CD14-positive monocyte (primary cell): ENCODE measurements around the gene PPP4R3A. TPM values are rescaled to one million over a fixed set of nuclear protein-coding genes. Genes with fewer than 3 reads are reported as not detected.

ENCODE experiments used
- DNase-seq, 3 donors: peaks; one replicate each; pipeline ENCODE4 v3.0.0-alpha.2; 2011 to 2022
- H2AFZ ChIP-seq: 2 replicates; pipeline ENCODE4 v1.6.0; 2012; ENCODE audit warnings: mild to moderate bottlenecking, low read depth, low read length, inconsistent platforms; ENCODE audit not compliant: insufficient read depth, poor library complexity, severe bottlenecking
- H3K27ac ChIP-seq, 2 donors: 1 replicate in 1 of 2; 2 replicates in 1 of 2; pipeline ENCODE4 v1.5.1; 2012 to 2013; ENCODE audit warnings: low read length in 2 of 2, control low read depth in 1 of 2, inconsistent platforms in 1 of 2, low read depth in 1 of 2, mild to moderate bottlenecking in 1 of 2
- H3K27me3 ChIP-seq, 2 donors: one replicate each; pipeline versions ENCODE4 v1.6.0 to v1.6.1; 2011 to 2013; ENCODE audit warnings: low read length in 2 of 2; ENCODE audit not compliant: control insufficient read depth in 2 of 2, insufficient read depth in 2 of 2
- H3K36me3 ChIP-seq, 2 donors: replicated peaks in 1 of 2; 1 replicate in 1 of 2; 2 replicates in 1 of 2; pipeline versions ENCODE4 v1.5.1 to v1.6.1; 2012 to 2013; ENCODE audit warnings: low read length in 2 of 2, control low read depth in 1 of 2, inconsistent platforms in 1 of 2, mild to moderate bottlenecking in 1 of 2; ENCODE audit not compliant: insufficient read depth in 2 of 2, control insufficient read depth in 1 of 2
- H3K4me1 ChIP-seq, 2 donors: 1 replicate in 1 of 2; 2 replicates in 1 of 2; pipeline versions ENCODE4 v1.5.1 to v1.6.1; 2012 to 2013; ENCODE audit warnings: low read length in 2 of 2, control low read depth in 1 of 2, inconsistent platforms in 1 of 2, mild to moderate bottlenecking in 1 of 2, moderate library complexity in 1 of 2; ENCODE audit not compliant: insufficient read depth in 2 of 2, control insufficient read depth in 1 of 2
- H3K4me2 ChIP-seq: replicated peaks from 2 replicates; pipeline ENCODE3; 2012; ENCODE audit warnings: low read length, moderate library complexity, mild to moderate bottlenecking; ENCODE audit not compliant: poor library complexity, severe bottlenecking; ENCODE audit errors: extremely low read depth
- H3K4me3 ChIP-seq, 3 experiments: fragments of 200-600 bp in 1 of 3; sonication (generic) in 1 of 3; replicated peaks in 1 of 3; 1 replicate in 2 of 3; 2 replicates in 1 of 3; pipeline ENCODE4 v1.5.1; 2011 to 2013; ENCODE audit warnings: low read length in 3 of 3, mild to moderate bottlenecking in 3 of 3, control low read depth in 2 of 3, low read depth in 2 of 3, inconsistent platforms in 1 of 3, moderate library complexity in 1 of 3
- H3K79me2 ChIP-seq: 2 replicates; pipeline ENCODE4 v1.6.0; 2012; ENCODE audit warnings: mild to moderate bottlenecking, control low read depth, inconsistent platforms, low read length, moderate library complexity; ENCODE audit not compliant: insufficient read depth
- H3K9ac ChIP-seq: 2 replicates; pipeline ENCODE4 v1.6.0; 2017; ENCODE audit warnings: low read length, mild to moderate bottlenecking; ENCODE audit not compliant: insufficient read depth, poor library complexity, severe bottlenecking
- H3K9me3 ChIP-seq, 2 donors: replicated peaks in 1 of 2; 1 replicate in 1 of 2; 2 replicates in 1 of 2; pipeline versions ENCODE4 v1.5.1 to v1.6.1; 2012 to 2013; ENCODE audit warnings: low read length in 2 of 2, control low read depth in 1 of 2; ENCODE audit not compliant: control insufficient read depth in 1 of 2, insufficient read depth in 1 of 2
- H4K20me1 ChIP-seq: 2 replicates; pipeline ENCODE4 v1.6.0; 2012; ENCODE audit warnings: mild to moderate bottlenecking, low read length, control low read depth, moderate library complexity; ENCODE audit not compliant: insufficient read depth
- H3K27ac Mint-ChIP-seq, 7 donors: one replicate each; pipeline ENCODE4 v1.8.0; 2020; ENCODE audit warnings: mild to moderate bottlenecking in 7 of 7, mixed read lengths in 7 of 7, moderate library complexity in 6 of 7, inconsistent platforms in 2 of 7
- H3K27me3 Mint-ChIP-seq, 3 donors: one replicate each; pipeline ENCODE4 v1.8.0; 2021 to 2022; ENCODE audit warnings: low read depth in 3 of 3, mild to moderate bottlenecking in 3 of 3, mixed read lengths in 3 of 3, moderate library complexity in 3 of 3, inconsistent platforms in 1 of 3
- H3K36me3 Mint-ChIP-seq, 2 donors: one replicate each; pipeline ENCODE4 v1.8.0; 2020; ENCODE audit warnings: mixed read lengths in 2 of 2, inconsistent platforms in 1 of 2, mild to moderate bottlenecking in 1 of 2
- H3K4me1 Mint-ChIP-seq: one replicate; pipeline ENCODE4 v1.8.0; 2020; ENCODE audit warnings: mild to moderate bottlenecking, mixed read lengths
- H3K4me3 Mint-ChIP-seq, 2 donors: one replicate each; pipeline ENCODE4 v1.8.0; 2020; ENCODE audit warnings: mild to moderate bottlenecking in 2 of 2, mixed read lengths in 2 of 2, moderate library complexity in 1 of 2
- H3K9me3 Mint-ChIP-seq, 7 donors: one replicate each; pipeline ENCODE4 v1.8.0; 2020 to 2022; ENCODE audit warnings: mixed read lengths in 7 of 7, mild to moderate bottlenecking in 6 of 7, moderate library complexity in 6 of 7, inconsistent platforms in 2 of 7
- CTCF ChIP-seq: fragments of 200-600 bp; IDR thresholded peaks from one replicate; pipeline ENCODE4 v1.8.0; 2022; ENCODE audit warnings: antibody characterized with exemption, mild to moderate bottlenecking
- WGBS: methylation state at CpG from one replicate; pipeline ENCODE4 v1.1.5; 2013; ENCODE audit warnings: missing lambda C conversion rate; ENCODE audit not compliant: insufficient coverage; 5-methylcytosine and 5-hydroxymethylcytosine counted together
- intact Hi-C, 2 donors: fragments of 100-400 bp; cut with micrococcal nuclease; formaldehyde crosslinking; loops; one replicate each; pipeline versions ENCODE4 v1.15.0 to v1.15.1; 2023
- polyA plus RNA-seq, 3 donors: library from polyadenylated mRNA; depleted of rRNA in 1 of 3; unstranded in 2 of 3; stranded (reverse) in 1 of 3; fragments of 300-500 nt in 2 of 3; fragments of >200 nt in 1 of 3; fragmentation: Illumina TruSeq in 2 of 3; gene quantifications; 1 replicate in 2 of 3; 2 replicates in 1 of 3; pipeline ENCODE4 v1.2.3, GENCODE V29; 2012 to 2021

The PPP4R3A gene
- polyA plus RNA-seq, 3 donors, result 31.4 to 71.0 (median 41.2) TPM

GRCh38 chr14:91484186-91484585 lies 25.9 kb downstream of the PPP4R3A start:
- H3K36me3 Mint-ChIP-seq, result peaks cover 61 to 79% of the 10 kb centered on the region in 2 donors
- H3K9me3 ChIP-seq, result no peaks in the 10 kb centered on the region
- H3K27me3 ChIP-seq, result no peaks in the 10 kb centered on the region
- H3K4me1 ChIP-seq, result peaks cover 11 to 15% of the 10 kb centered on the region in 2 donors
- no CpG with 5 or more reads among the region's 3 CpGs for WGBS
- H3K9ac ChIP-seq, result no peak overlapping the region
- H3K9me3 Mint-ChIP-seq, result no peaks in the 10 kb centered on the region
- peak overlapping the region in 1 of 7 donors; percentile 9 for H3K27ac Mint-ChIP-seq
- DNase-seq, result no peak
- H3K4me2 ChIP-seq, result no peak overlapping the region
- peak overlapping the region in 1 of 2 donors; percentile 19 for H3K27ac ChIP-seq
- intact Hi-C loops, result no loop called here
- peaks cover 100% of the 10 kb centered on the region for H4K20me1 ChIP-seq
- no peak overlapping the region for H3K4me3 Mint-ChIP-seq
- peaks cover 79 to 96% of the 10 kb centered on the region in 2 donors for H3K36me3 ChIP-seq
- peaks cover 99% of the 10 kb centered on the region for H3K79me2 ChIP-seq
- H3K4me3 ChIP-seq, result no peak overlapping the region
- peaks cover 16% of the 10 kb centered on the region for H3K4me1 Mint-ChIP-seq
- H3K27me3 Mint-ChIP-seq, result peaks cover 0 to 2% (median 0%) of the 10 kb centered on the region in 3 donors
- peak; percentile 23 for TF ChIP-seq CTCF
- no peak overlapping the region for H2AFZ ChIP-seq

- 17% methylated on average over 1 of the region's 2 CpGs for WGBS
- no peaks in the 10 kb centered on the region for H3K9me3 Mint-ChIP-seq
- peaks cover 100% of the 10 kb centered on the region for H4K20me1 ChIP-seq
- no peak overlapping the region for H3K4me3 Mint-ChIP-seq
- H3K36me3 ChIP-seq, result peaks cover 86 to 96% of the 10 kb centered on the region in 2 donors
- TF ChIP-seq CTCF, result no peak
- no peaks in the 10 kb centered on the region for H3K27me3 ChIP-seq
- H3K27me3 Mint-ChIP-seq, result peaks cover 0 to 2% (median 0%) of the 10 kb centered on the region in 3 donors
- H3K4me3 ChIP-seq, result no peak overlapping the region
- peaks cover 27% of the 10 kb centered on the region for H3K4me1 Mint-ChIP-seq
- no peak overlapping the region for H3K4me2 ChIP-seq
- DNase-seq, result peak; percentile 18 to 29 (median 25)
- peak overlapping the region in 6 of 7 donors; percentile 6 to 83 (median 70) for H3K27ac Mint-ChIP-seq
- no peak overlapping the region for H2AFZ ChIP-seq
- peaks cover 100% of the 10 kb centered on the region for H3K79me2 ChIP-seq
- intact Hi-C loops, result no loop called here
- peaks cover 15 to 19% of the 10 kb centered on the region in 2 donors for H3K4me1 ChIP-seq
- peaks cover 70 to 80% of the 10 kb centered on the region in 2 donors for H3K36me3 Mint-ChIP-seq
- no peak overlapping the region for H3K9ac ChIP-seq
- peak overlapping the region in 1 of 2 donors; percentile 60 for H3K27ac ChIP-seq
- no peaks in the 10 kb centered on the region for H3K9me3 ChIP-seq
These were observed 27.7 kb downstream of the PPP4R3A start for GRCh38 chr14:91482263-91483013.
